ENCODE data around the gene LARP1.

- TF ChIP-seq CTCF (IDR thresholded peaks at IDR 0.05; ENCODE audit: insufficient read depth, low read length, poor library complexity, severe bottlenecking) (no peak), EZH2phosphoT487 (conservative IDR thresholded peaks at IDR 0.05; ENCODE audit: low read length) (no peak)
Observed at GRCh38 chr5:154836225-154836624, 81.0 kb downstream of the LARP1 start.
